HUES6 (cell line): ENCODE results near the gene SLC49A3.

ENCODE experiments used
- H3K27ac ChIP-seq: 2 replicates; pipeline ENCODE4 v1.7.0; 2013; ENCODE audit warnings: low read depth, mild to moderate bottlenecking, low read length, inconsistent platforms
- H3K27me3 ChIP-seq: 2 replicates; pipeline ENCODE4 v1.6.1; 2013; ENCODE audit warnings: low read length; ENCODE audit not compliant: control insufficient read depth, insufficient read depth
- H3K36me3 ChIP-seq: 2 replicates; pipeline ENCODE4 v1.6.1; 2013; ENCODE audit warnings: low read length; ENCODE audit not compliant: control insufficient read depth, insufficient read depth
- H3K4me1 ChIP-seq: 2 replicates; pipeline ENCODE4 v1.6.1; 2013; ENCODE audit warnings: low read length; ENCODE audit not compliant: control insufficient read depth, insufficient read depth
- H3K4me3 ChIP-seq: 2 replicates; pipeline ENCODE4 v1.5.1; 2013; ENCODE audit warnings: low read depth, low read length
- H3K9ac ChIP-seq: one replicate; pipeline ENCODE4 v1.6.1; 2013; ENCODE audit warnings: mild to moderate bottlenecking, low read length
- H3K9me3 ChIP-seq: 2 replicates; pipeline ENCODE4 v1.6.1; 2013; ENCODE audit warnings: low read depth, low read length; ENCODE audit not compliant: control insufficient read depth, insufficient read depth

SLC49A3 gene

DNA sequence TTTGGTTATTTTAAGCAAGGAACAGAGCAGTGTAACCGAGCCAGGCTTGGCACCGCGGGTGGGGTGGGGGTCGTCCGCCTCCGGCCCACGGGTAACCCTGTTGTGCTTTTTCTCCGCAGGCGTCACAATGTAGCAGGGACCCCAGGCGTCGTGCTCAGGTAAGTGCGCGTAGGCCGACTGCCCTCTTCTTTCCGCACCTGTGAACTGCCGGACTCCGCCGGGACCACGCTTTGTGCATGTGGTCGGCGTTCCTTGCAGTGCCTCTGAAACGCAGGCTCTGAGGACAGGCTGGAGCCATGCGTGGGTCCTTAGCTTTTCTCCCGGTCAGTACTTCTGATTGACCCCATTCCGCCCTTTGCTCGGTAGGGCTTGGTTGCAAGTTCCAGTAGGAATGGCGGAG, 41.6 kb upstream of the SLC49A3 start:
- H3K4me3 ChIP-seq: no peak overlapping the region
- no peaks in the 10 kb centered on the region for H3K9me3 ChIP-seq
- H3K9ac ChIP-seq: no peak overlapping the region
- H3K36me3 ChIP-seq: peaks cover 42% of the 10 kb centered on the region
- no peaks in the 10 kb centered on the region for H3K27me3 ChIP-seq
- H3K27ac ChIP-seq: no peak overlapping the region
- no peaks in the 10 kb centered on the region for H3K4me1 ChIP-seq

DNA sequence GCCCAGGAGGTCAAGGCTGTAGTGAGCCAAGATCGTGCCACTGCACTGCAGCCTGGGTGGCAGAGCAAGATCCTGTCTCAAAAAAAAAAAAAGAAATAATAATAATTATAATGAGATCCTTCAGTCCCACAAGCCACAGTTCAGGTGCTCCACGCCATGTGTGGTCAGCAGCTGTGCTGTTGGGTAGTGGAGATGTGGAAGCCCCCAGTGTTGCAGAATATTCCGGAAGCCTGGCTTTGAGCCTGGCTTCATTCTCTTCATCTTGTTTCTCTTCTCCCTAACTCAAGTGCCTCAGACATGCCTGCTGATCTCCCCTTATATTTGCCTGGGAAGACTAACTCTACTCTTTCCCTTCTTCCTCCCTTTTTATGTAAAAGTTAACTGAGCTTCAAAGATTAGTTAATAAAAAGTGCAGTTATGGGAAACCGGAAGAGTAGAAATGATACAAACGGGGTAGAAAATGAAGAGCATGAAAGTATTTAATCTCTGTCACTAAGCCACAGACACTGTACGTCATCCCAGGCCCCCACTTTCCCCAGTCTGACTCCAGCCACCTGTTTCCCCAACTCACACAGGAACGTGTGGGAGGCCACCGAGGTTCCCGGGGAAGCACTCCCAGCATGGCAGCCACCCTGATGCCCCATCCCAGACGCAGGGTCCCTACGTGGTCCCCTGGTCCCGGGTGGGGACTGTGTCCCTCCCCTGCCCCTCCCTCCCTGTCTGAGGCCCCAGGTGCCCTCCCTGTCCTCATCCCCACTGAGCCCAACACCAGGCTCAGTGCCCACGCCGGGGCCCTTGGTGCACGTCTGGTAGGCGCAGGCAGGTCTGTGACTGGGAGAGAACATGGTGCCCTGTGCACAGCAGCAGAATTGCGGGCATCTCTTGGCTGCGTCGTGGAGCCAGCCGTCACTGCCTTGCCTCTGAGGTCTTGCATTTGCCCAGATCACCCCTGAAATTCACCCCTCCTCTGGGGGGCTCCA, 40.7 kb upstream of the SLC49A3 start:
- no peaks in the 10 kb centered on the region for H3K9me3 ChIP-seq
- no peaks in the 10 kb centered on the region for H3K27me3 ChIP-seq
- no peak overlapping the region for H3K27ac ChIP-seq
- no peaks in the 10 kb centered on the region for H3K4me1 ChIP-seq
- no peak overlapping the region for H3K9ac ChIP-seq
- peaks cover 33% of the 10 kb centered on the region for H3K36me3 ChIP-seq
- no peak overlapping the region for H3K4me3 ChIP-seq

- Histone ChIP-seq H3K27ac (no peak overlapping the region), H3K4me3 (no peak overlapping the region), H3K9me3 (no peaks in the 10 kb centered on the region), H3K4me1 (no peaks in the 10 kb centered on the region), H3K9ac (no peak overlapping the region), H3K36me3 (peaks cover 21% of the 10 kb centered on the region), H3K27me3 (no peaks in the 10 kb centered on the region)
These were observed 38.6 kb upstream of the SLC49A3 start for GRCh38 chr4:727576-727975.

DNA sequence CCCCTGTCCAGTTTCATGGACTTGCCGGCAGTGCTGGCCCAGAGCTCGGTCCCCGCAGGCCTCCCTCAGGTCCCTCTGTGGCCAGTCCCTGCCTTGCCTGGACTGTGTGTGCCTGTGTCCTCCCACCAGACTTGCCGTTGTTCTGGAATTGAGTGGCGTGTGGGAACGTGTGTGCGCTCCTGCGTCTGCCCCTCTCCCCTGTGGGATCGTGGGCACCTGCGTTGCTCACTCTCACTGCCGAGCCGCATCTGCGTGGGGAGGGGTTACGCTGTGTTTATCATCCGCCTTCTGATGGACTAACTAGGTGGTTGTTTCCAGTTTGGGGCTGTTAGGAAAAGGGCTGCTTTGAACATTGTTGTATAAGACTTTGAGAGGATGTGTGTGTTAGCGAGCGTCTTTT, 37.9 kb upstream of the SLC49A3 start:
- peaks cover 24% of the 10 kb centered on the region for H3K36me3 ChIP-seq
- H3K4me3 ChIP-seq: no peak overlapping the region
- no peak overlapping the region for H3K27ac ChIP-seq
- H3K4me1 ChIP-seq: no peaks in the 10 kb centered on the region
- H3K27me3 ChIP-seq: no peaks in the 10 kb centered on the region
- H3K9me3 ChIP-seq: no peaks in the 10 kb centered on the region
- H3K9ac ChIP-seq: no peak overlapping the region

DNA sequence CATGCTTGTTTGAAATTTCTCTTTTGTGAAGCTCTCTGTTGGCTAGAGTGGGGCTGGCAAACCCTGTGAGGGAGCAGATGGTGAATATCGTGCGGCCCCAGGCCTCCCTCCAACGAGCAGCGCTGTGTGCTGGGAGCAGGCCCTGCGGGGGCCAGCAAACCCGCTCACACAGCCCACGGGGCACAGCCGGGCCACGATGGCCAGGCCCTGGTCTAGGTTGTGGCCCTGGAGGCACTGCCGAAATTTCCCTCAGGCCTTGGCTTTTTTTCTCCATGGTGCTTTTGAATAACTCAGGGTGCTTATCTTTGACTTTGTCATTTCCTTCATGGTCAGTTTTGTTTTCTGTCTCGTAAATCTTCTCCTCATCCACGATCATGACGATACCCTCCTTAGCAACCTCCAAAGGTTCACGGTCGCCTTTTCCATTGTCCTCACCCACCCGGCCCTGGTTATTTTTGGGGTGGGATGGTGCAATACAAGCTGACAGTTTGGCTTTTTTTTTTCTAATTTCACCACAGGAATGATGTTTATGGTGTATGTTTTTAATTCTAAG, 37.4 kb upstream of the SLC49A3 start:
- Histone ChIP-seq H3K27me3 (no peaks in the 10 kb centered on the region), H3K9me3 (no peaks in the 10 kb centered on the region), H3K4me3 (no peak overlapping the region), H3K9ac (no peak overlapping the region), H3K27ac (no peak overlapping the region), H3K36me3 (peaks cover 24% of the 10 kb centered on the region), H3K4me1 (no peaks in the 10 kb centered on the region)

GRCh38 chr4:725391-726234, 36.7 kb upstream of the SLC49A3 start:
- H3K4me3 ChIP-seq: no peak overlapping the region
- no peaks in the 10 kb centered on the region for H3K27me3 ChIP-seq
- H3K9ac ChIP-seq: no peak overlapping the region
- no peak overlapping the region for H3K27ac ChIP-seq
- H3K36me3 ChIP-seq: peaks cover 22% of the 10 kb centered on the region
- no peaks in the 10 kb centered on the region for H3K9me3 ChIP-seq
- H3K4me1 ChIP-seq: no peaks in the 10 kb centered on the region

DNA sequence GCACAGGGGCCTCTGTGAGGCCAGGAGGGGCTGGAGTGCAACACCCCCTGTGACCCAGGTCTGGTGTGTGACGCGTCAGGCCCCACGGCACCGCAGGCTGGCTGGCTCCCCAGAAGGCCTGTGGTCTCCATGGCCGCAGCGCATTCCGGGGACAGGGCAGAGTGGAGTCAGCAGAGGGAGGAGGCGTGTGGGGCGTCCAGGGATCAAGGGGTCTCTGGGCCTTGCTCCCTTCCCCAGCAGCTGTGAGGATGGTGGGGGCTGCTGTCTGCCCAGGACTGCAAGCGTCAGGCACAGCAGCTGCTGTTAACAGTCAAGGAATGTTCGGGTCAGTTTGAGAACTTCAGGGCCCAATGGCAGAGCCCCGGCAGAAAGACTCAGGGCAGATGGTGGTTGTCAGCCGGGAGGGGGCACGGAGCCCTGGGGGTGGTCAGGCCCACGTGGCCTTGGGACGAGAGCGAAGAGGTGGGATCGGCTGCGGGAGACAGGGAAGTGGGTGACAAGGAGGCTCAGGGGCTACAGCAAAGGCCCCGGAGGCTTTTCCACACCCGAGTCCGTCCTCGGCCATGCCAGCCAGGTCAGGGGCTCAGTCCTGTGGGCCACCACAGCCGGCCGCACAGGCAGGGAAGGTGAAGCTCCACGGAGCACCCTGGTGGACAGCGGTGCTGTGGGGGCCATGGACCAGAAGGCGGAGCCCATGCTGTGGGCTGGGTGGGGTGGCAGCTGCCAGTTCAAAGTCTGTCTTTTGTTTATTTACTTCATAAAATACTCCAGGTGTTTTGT, 35.0 kb upstream of the SLC49A3 start:
- Histone ChIP-seq H3K4me1 (no peaks in the 10 kb centered on the region), H3K9ac (no peak overlapping the region), H3K9me3 (no peaks in the 10 kb centered on the region), H3K27me3 (no peaks in the 10 kb centered on the region), H3K27ac (no peak overlapping the region), H3K36me3 (peaks cover 27% of the 10 kb centered on the region), H3K4me3 (no peak overlapping the region)

GRCh38 chr4:722851-723360, 34.0 kb upstream of the SLC49A3 start:
- no peaks in the 10 kb centered on the region for H3K9me3 ChIP-seq
- H3K27ac ChIP-seq: no peak overlapping the region
- H3K4me1 ChIP-seq: no peaks in the 10 kb centered on the region
- H3K9ac ChIP-seq: no peak overlapping the region
- H3K4me3 ChIP-seq: no peak overlapping the region
- peaks cover 27% of the 10 kb centered on the region for H3K36me3 ChIP-seq
- no peaks in the 10 kb centered on the region for H3K27me3 ChIP-seq

DNA sequence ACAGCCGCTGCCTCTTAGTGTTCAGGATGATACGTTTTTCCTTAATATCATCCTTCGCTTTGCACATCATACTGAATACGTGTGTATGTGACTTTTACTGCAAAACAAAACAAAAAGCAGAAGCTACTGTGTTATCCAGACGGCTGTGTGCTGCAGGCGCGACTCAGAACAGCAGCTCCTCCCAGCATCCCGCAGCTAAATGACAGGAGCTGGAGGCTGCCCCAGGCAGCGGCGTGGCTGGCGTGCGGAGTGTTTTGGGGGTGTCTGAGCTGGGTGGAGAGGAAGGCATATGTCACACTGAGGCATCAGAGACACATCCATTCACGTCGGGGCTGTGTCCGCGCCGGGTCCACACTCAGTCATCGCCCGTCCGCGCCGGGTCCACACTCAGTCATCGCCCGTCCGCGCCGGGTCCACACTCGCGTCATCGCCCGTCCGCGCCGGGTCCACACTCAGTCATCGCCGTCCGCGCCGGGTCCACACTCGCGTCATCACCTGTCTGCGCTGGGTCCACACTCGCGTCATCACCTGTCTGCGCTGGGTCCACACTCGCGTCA, 33.3 kb upstream of the SLC49A3 start:
- Histone ChIP-seq H3K36me3 (peaks cover 27% of the 10 kb centered on the region), H3K27ac (no peak overlapping the region), H3K4me3 (no peak overlapping the region), H3K9ac (no peak overlapping the region), H3K9me3 (no peaks in the 10 kb centered on the region), H3K27me3 (no peaks in the 10 kb centered on the region), H3K4me1 (no peaks in the 10 kb centered on the region)
